Right ventricle myocardium superior (tissue), 1 donor: ENCODE data around the gene ZNF74. TPM values are rescaled to one million over a fixed set of nuclear protein-coding genes. Genes with fewer than 3 reads are reported as not detected.
A peak's percentile ranks its signal among the peaks of the same experiment; 100 is the strongest.
"Not testable (repeated sequence)": the region's sequence is repeated elsewhere in the genome, so short reads cannot be mapped to it uniquely, and the experiment has no call there.

ENCODE experiments used
- ATAC-seq: fragments of 200-7000 bp; cut with Tn5 transposase; one replicate; pipeline ENCODE4 v1.9.1; 2020; ENCODE audit warnings: mild to moderate bottlenecking; ENCODE audit not compliant: poor library complexity
- DNase-seq: peaks from one replicate; pipeline ENCODE4 v3.0.0-alpha.2; 2020
- intact Hi-C: fragments of 100-400 bp; cut with DNase I; formaldehyde crosslinking; loops from one replicate; pipeline ENCODE4 v1.11.2; 2022
- long read RNA-seq: library from polyadenylated mRNA; unstranded; transcript quantifications from one replicate; pipeline ENCODE4 v2.0.0, GENCODE V29; 2021
- total RNA-seq: library from RNA; stranded (reverse); fragmentation: NEBNext Ultra II Directional; extraction: Animal tissue kit (Norgen Biotek cat#: 25700); gene quantifications from one replicate; pipeline ENCODE4 v1.2.1, GENCODE V29; 2021
- donor health status: DM: no; HTN: yes; CAD: no; lungs with severe emphysema.

The ZNF74 gene
- 5.9 TPM for total RNA-seq
- long read RNA-seq, transcript ZNF74-202 (5 exons, 3,159 nt) = major isoform, 16 of 25 reads
- long read RNA-seq, transcript ZNF74-203 (4 exons, 2,789 nt) = minor isoform, 6 of 25 reads
- long read RNA-seq, partial matches to known transcripts = 0 of 25 reads
- long read RNA-seq, other reads (novel, unspliced or antisense) = 3 of 25 reads

GRCh38 chr22:20393705-20394476 is at the start of gene ZNF74:
Gene ZNF74, plus strand, starts transcription at chr22:20394151. Its CDS starts 478 bp downstream, at chr22:20394629.
- peak; percentile 99 for ATAC-seq
- intact Hi-C loops = no loop called here

DNA sequence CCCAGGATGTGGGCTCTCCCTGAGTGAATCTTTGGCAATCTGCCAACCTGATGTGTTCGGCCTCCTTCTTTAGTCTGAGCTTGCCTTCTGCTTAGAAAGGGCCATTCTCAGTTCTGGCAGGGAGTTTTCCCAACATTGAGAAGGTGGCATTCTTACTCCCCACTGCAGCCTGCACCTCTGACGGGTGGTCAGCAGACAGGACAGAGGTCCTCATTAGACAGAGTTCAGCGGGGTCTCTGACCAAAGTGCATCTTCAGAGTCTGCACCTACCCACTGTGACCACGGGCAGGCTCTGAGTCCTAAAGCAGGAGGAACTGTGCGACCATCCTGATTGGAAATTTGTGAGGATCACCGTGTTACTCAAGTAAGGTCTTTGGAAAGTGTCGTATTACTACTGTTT is 47.4 kb upstream of the ZNF74 start:
- ATAC-seq, intact Hi-C loops, DNase-seq: not testable (repeated sequence)

More at GRCh38 chr22:20393705-20394476, at the start of gene ZNF74:
- peak; percentile 95 for DNase-seq

DNA sequence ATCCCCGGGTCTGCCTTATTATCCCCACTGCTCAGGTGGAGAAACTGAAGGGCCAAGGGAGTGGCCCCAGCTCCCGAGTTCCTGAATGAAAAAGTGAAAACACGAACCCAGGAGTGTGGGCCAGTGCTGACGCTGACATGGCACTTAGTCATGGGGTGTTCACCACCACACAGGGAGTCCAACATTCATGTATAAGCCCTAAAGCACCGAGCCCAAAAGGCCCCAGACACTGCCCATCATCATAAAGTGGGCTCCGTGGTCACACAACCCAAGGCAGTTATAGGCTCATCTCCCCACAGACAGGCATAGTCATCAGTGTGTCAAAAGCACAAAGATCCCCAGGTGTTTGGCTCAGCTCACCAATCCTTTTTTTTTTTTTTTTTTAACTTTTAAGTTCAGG is 41.4 kb upstream of the ZNF74 start:
- DNase-seq, intact Hi-C loops, ATAC-seq: not testable (repeated sequence)

DNA sequence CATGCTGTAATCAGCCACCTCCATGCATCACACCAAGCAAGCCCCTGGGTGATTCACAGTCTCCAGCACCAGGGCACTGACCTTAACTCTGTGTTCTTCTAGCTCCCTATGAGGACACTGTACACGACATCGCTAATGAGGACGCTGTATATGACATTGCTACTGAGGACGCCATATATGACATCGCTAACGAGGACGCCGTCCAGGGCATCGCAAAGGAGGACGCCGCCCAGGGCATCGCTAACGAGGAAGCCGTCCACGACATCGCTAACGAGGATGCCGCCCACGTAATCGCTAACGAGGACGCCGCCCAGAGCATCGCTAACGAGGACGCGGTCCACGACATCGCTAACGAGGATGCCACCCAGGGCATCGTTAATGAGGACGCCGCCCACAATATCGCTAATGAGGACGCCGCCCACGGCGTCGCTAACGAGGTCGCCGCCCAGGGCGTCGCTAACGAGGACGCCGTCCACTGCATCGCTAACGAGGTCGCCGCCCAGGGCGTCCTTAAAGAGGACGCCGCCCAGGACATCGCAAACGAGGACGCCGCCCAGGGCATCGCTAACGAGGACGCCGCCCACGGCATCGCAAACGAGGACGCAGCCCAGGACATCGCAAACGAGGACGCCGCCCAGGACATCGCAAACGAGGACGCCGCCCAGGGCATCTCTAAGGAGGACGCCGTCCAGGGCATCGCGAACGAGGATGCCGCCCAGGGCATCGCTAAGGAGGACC is 39.5 kb upstream of the ZNF74 start:
- intact Hi-C loops = no loop called here
- DNase-seq (no peak), ATAC-seq (no peak)

- intact Hi-C loops, DNase-seq, ATAC-seq: not testable (repeated sequence)
Measured at GRCh38 chr22:20355939-20356636, 37.9 kb upstream of the ZNF74 start.

- intact Hi-C loops, DNase-seq, ATAC-seq: not testable (repeated sequence)
Measured at GRCh38 chr22:20356906-20357305, 37.0 kb upstream of the ZNF74 start.

DNA sequence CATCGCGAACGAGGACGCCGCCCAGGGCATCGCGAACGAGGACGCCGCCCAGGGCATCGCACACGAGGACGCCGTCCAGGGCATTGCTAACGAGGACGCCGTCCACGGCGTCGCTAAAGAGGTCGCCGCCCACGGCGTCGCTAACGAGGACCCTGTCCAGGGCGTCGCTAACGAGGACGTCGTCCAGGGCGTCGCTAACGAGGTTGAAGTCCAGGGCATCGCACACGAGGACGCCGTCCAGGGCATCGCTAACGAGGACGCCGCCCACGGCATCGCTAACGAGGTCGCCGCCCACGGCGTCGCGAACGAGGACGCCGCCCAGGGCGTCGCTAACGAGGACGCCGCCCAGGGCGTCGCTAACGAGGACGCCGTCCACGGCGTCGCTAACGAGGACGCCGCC is 36.0 kb upstream of the ZNF74 start:
- DNase-seq, ATAC-seq, intact Hi-C loops: not testable (repeated sequence)

GRCh38 chr22:20358503-20359239 is 35.3 kb upstream of the ZNF74 start:
- intact Hi-C loops, ATAC-seq, DNase-seq: not testable (repeated sequence)

DNA sequence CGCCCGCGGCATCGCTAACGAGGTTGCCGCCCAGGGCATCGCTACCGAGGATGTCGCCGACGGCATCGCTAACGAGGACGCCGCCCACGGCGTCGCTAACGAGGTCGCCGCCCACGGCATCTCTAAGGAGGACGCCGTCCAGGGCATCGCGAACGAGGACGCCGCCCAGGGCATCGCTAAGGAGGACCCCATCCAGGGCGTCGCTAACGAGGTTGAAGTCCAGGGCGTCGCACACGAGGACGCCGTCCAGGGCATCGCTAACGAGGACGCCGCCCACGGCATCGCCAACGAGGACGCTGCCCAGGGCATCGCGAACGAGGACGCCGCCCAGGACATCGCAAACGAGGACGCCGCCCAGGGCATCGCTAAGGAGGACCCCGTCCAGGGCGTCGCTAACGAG is 33.7 kb upstream of the ZNF74 start:
- DNase-seq, intact Hi-C loops, ATAC-seq: not testable (repeated sequence)

- intact Hi-C loops, ATAC-seq, DNase-seq: not testable (repeated sequence)
Measured at GRCh38 chr22:20360866-20361751, 32.8 kb upstream of the ZNF74 start.

DNA sequence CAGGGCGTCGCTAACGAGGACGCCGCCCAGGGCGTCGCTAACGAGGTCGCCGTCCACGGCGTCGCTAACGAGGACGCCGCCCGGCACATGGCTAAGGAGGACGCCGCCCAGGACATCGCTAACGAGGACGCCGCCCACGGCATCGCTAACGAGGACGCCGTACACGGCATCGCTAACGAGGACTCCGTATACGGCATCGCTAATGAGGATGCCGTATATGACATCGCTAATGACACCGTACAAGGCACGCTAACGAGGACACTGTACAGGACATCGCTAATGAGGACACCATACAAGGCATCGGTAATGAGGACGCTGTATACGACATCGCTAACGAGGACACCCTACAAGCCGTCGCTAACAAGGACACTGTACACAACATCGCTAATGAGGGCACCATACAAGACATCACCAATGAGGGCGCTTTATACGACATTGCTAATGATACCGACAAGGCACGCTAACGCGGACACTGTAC is 32.2 kb upstream of the ZNF74 start:
- DNase-seq, ATAC-seq, intact Hi-C loops: not testable (repeated sequence)

DNA sequence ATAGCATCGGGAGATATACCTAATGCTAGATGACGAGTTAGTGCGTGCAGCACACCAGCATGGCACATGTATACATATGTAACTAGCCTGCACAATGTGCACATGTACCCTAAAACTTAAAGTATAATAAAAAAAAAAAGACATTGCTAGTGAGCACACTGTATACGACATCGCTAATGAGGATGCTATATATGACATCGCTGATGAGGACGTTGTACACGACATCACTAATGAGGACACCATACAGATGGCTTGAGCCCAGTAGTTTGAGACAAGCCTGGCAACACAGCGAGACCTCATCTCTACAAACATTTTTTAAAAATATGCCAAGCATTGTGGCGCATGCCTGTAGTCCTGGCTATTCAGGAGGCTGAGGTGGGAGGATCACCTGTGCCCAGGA is 31.5 kb upstream of the ZNF74 start:
- intact Hi-C loops, ATAC-seq, DNase-seq: not testable (repeated sequence)

DNA sequence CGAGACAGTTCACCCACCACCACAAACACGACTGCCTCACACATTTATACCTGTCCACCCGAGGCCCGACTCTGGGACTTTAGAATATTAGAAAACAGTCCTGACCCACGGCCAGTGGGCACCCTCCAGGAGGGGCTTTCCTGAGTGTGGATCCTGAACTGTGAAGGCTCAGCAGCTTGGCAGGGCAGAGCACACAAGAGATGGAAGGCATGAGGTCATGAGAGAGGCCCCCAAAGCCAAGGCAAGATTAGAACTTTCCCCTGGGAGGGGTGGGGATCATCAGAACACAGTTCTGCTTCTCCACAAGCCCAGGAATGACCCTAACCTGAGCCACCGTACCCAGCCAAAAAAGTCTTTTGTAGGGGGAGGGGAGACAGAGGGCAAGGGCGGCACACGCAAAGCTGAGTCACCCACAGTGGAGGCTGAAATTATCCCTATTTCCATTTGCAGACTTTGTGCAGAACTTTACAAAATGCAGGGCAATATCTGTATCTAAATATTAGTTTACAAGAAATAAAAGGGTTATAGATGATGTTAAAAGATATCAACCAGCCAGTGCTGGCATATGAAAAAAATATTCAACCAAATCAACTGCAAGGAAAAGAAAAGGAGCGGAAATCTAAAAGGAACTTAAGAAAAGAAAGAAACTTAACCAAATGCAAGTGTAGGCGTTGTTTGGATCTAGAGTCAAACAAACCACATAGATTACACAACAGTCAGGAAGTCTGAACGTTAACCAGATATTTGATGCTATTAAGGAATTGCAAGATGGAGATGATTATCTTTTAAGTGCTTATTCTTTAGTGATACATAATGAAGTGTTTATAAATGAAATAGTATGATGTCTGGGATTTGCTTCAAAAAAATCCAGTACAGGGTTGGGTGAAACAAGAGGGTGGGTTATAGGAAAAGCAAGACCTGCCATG is 29.4 kb upstream of the ZNF74 start:
- intact Hi-C loops, ATAC-seq, DNase-seq: not testable (repeated sequence)

DNA sequence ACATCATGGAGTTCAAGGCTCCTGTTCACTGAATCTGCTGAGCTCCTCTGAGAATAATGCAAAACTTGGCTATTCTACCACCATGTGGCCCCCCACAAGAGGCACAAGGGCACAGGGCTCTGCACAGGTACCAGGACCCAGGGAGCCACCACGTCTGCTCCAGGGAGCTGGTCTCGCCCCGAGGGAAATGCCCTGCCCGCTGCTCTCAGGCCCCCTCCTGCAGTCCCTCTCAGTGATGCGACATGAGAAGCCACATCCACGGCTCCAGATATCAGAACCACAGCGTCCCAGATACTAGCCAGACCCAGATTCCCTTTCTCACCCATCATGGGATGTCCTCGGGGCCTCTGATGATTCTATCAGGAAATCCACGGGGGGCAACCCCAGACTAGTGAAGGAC is 27.1 kb upstream of the ZNF74 start:
- DNase-seq, ATAC-seq, intact Hi-C loops: not testable (repeated sequence)

DNA sequence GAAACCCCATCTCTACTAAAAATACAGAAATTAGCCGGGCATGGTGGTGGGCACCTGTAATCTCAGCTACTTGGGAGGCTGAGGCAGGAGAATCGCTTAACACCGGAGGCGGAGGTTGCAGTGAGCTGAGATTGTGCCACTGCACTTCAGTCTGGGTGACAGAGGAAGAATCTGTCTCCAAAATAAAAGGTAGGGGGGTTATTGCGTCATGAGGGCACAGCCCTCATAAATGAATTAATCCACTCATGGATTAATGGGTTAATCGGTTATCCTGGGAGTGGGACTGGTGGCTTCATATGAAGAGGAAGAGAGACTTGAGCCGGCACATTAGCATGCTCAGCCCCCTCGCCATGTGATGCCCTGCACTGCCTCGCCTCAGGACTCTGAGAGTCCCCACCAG is 25.1 kb upstream of the ZNF74 start:
- DNase-seq, intact Hi-C loops, ATAC-seq: not testable (repeated sequence)

DNA sequence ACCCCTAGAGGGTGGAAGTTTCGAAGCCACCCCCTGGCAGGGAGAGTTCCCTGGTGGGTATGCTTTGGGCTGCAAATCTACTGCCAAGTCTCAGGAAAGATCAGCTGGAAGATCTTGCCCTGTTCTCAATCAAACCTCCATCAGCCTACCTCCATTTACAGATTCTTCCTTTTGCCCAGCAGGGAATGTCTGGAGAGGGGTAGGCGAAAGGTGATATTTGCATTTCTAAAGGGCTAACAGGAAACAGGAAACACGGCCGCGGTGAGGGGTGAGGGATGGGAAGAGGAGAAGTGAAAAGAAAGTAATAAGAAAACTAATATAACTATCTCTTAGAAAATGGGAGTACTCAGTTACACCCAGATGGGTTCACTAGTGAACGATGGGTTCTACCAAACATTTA is 22.3 kb upstream of the ZNF74 start:
- DNase-seq, ATAC-seq, intact Hi-C loops: not testable (repeated sequence)
